Stimulated activated CD8-positive, alpha-beta memory T cell treated with anti-CD3 and anti-CD28 coated beads, Interleukin-7, amount 100 ng/mL, for 4 hours (primary cell): ENCODE results near the gene MRGPRE.
"Not testable (repeated sequence)": the region's sequence is repeated elsewhere in the genome, so short reads cannot be mapped to it uniquely, and the experiment has no call there.

ENCODE experiments used
- DNase-seq, 2 donors: peaks; one replicate each; pipeline ENCODE4 v3.0.0-alpha.2; 2020; ENCODE audit warnings: low read depth in 2 of 2

The MRGPRE gene

DNA sequence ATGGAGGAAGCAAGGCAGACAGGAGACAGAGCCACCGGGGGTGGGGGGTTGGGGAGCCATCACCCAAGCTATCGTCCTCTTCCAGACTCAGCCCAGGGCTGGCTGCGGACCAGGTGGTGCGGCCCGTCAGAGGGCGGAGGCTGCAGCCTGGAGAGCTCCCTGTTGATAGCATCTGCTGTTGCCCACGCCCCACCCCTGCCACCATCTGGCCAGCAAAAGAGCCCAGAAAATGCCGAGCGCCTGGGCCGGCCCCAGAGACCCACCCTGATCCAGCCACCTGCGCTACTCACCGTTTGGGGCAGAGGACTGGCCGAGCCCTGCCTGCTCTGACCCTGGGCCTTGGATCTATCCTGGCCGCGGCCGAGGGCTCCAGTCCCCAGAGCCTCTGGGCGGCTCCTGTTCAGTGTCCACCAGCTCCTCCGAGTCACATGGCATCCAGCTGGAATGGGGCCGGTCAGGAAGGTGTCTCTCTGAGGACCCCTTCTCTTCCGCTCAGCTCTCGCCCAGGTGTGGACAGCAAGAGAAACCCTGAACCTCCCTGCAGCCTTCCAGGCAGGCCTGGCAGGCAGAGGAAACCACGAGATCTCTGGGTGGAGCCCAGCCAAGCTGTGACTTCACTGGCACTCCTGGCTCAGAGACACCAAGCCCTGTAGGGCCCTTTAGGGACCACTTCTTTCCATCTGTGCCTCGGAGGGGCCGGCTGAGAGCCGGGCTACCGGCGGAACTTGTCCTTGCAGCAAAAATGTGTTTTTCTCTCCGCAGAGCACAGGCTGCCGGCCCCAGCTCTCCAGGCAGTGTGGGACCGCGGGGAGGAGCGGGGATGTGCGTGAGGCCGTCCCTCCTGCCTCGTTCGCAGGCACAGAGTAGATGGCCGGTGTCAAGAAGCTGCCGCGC, at the start of gene MRGPRE:
Gene MRGPRE (minus strand): TSS at position 567 of the 894 bp plus-strand sequence. CDS start 3,618 bp downstream, outside the sequence.
- no peak for DNase-seq

- DNase-seq: not testable (repeated sequence)
These were observed 48.9 kb upstream of the MRGPRE start for GRCh38 chr11:3281146-3281545.

DNA sequence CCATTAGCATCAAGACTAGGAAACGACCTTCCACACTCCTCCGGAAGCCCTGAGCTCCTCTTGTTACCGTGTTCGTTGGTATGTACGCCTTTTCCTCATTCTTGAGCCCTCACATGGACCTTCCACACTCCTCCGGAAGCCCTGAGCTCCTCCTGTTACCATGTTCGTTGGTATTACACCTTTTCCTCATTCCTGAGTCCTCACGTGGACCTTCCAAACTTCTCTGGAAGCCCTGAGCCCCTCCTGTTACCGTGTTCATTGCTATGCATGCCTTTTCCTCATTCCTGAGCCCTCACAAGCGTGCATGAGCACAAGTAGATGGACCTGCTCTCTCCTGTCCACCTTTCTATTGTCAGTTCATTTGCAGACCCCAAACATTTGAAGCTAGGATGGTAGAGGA, 48.4 kb upstream of the MRGPRE start:
- DNase-seq: not testable (repeated sequence)

DNA sequence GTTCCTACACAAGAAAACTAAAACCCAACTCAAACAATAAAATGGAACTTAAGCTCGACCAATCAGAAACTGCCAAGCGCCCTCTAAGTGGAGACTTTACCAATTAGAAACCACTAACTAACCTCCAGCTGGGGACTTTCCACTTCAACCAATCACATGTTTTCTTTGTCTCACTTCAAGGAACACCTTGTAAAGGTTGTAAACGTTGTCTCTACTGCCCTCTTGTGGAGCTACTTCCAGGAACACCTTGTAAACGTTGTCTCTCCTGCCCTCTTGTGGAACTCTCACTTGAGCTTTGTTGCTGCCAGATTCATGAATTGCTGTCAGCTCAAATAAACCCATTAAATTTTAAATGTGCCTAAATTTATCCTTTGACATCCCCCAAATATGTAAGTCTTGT, 46.7 kb upstream of the MRGPRE start:
- not testable (repeated sequence) for DNase-seq

DNA sequence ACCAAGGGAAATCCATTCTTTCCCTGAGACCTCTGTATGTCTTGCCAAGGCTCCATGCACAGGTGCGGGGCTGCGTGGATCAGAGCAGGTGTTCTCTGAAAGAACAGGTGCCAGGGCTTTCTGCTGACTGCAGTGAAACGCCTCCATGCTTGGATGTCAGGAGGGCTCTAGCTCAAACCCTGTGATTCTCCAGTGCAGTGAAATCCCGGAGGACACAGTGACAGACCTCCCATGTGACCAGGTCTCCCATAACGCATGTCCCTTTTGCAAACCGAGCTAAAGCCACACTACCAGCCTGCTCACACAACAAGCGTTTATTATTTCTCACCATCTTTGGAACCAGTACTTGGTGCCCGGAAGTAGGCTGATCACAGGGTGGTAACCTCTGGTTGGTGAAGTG, 41.4 kb upstream of the MRGPRE start:
- DNase-seq: not testable (repeated sequence)

DNA sequence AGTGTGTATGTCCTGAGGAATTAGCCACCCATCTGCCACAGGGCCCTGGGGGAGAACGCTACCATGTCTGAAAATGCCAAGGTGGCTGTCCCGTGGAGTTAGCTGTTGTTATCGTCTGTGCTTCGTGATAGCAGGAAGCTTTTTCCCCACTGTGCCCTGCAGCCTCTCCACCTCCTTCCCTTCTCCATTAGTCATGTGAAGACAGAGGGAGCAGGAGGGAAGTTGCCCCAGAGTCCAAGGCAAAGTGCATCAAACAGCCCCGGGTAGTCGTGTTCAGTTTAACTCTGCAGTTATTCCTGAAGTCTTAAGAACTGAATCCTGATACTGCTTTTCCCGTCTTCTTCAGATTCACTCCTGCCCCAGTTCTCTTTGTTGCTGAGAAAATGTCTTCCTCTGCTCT, 30.3 kb upstream of the MRGPRE start:
- not testable (repeated sequence) for DNase-seq

- DNase-seq: not testable (repeated sequence)
These were observed 29.6 kb upstream of the MRGPRE start for GRCh38 chr11:3261831-3262230.

DNA sequence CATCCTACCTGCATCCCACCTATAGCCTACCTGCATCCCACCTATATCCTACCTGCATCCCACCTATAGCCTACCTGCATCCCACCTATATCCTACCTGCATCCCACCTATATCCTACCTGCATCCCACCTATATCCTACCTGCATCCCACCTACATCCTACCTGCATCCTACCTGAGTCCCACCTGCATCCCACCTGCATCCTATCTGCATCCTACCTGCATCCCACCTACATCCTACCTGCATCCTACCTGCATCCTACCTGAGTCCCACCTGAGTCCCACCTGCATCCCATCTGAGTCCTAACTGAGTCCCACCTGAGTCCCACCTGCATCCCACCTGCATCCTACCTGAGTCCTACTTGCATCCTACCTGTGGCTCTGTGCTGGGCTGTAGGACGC, 25.3 kb upstream of the MRGPRE start:
- DNase-seq: not testable (repeated sequence)

GRCh38 chr11:3255241-3255640, 23.0 kb upstream of the MRGPRE start:
- not testable (repeated sequence) for DNase-seq

DNA sequence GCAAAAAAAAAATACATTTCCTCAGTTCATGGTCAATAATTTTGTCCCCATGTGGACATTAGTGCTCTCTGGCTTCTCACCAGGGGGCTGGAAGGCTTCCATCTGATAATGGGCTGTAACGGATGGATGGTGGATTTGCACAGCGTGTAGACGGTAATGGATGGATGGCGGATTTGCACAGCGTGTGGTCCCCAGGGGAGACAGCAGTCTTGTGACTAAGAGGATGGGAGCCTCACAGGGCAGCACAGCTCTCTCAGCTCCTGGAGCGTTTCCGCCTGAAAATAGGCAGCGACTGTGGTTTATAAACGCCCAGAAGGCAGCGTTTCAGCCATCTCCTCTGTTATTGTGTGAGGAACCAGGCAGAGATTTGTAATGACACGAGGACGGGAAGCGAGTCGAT, 22.6 kb upstream of the MRGPRE start:
- DNase-seq: not testable (repeated sequence)

DNA sequence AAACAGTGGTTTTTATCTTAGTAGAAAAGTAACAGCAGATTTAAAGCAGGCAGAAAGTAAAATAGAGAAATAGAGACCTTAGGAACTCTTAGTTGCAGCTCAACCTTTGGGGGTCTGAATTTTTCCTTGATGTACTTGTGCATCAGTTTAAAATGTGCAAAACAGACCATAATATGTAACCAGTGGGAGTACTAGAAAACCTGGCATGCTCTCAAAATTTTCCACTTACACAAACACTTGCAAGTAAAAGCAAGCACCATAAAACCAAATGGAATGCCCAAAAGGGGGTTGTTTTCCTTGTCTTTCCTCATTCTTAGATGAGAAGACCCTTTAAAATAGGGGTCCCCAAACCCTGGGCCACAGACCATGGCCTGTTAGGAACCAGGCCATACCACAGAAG, 12.9 kb upstream of the MRGPRE start:
- DNase-seq: no peak

DNA sequence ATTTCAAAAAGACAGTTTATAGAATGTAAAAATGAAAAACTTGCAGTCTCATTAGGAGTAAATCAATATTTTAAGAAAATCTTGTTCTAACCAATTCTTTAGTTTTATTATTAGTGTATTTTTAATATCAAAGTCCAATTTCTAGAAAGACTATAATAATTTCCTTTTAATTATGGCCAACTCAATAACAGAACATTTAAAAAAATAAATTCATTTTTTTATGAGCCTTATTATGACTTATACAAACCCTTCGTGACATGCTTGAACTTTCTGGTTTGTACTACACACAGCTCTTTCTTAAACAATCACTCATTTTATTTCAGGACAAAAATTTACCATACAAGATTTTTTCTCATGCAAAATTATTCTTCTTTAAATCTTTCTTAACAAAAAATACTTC, 11.7 kb upstream of the MRGPRE start:
- no peak for DNase-seq

DNA sequence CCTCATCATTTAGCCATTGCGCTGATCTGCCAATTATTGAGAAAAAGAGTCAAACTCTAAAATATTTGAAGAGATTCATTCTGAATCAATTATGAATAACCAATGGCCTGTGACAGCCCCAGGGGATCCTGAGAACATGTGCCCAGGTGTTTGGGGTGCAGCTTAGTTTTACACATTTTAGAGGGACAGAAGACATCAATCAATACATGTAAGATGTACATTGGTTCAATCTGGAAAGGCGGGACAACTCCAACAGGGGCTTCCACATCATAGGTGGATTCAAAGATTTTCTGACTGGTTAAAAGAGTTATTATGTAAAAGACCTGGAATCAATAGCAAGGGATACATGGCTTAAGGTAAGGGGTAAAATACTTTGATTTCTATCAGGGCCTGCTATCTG, 4.9 kb upstream of the MRGPRE start:
- DNase-seq: no peak

DNA sequence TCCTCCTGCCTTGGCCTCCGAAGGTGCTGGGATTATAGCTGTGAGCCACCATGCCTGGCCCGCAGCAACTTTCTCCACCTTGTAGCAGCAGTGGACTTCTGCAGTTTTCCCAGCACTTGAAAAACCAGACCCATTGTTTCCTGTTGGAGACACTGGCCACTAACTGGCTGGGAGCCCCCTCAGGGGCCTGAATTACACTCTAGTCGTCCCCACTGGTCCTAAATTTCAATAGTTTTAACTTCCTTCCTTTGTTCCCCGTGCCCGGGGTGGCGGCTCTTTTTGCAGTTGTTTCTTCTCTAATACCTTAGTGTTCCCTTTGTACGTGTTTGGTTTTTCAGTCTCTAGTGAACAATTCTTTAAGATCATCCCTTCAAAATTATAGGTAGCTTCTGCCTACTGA, 2.6 kb upstream of the MRGPRE start:
- DNase-seq: no peak

DNA sequence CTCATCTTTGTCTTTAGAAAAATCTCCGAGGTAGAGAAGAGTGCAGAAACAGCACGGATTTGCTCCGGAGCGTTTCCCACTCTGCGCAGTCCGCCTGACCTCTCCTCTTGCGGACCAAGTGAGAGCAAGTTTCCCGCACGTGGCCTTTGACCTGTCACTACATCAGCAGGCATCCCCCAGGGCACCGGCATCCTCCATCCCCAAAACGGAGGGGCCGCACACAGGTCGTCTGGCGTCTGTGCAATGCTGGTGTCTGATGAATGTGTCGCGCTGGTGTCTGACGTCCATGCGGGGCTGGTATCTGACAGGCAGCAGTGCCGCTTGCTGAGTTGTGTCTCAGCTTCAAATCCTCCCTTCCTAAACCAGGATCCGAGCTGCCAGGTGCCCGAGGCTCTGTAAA, 739 bp upstream of the MRGPRE start:
- DNase-seq: no peak

DNA sequence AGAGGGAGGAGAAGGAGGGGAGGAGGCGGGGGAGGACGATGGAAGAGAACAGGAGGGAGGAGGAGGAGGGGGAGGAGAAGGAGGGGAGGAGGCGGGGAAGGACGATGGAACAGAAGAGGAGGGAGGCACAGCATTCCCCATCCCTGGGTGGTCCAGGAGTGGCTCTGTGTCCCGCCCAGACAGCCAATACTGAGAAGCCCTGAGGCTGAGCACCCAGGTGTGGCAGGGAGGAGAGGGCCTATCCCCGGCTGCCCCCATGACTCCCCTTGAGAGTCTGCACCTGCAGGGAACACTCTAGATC, 717 bp downstream of the MRGPRE start:
- DNase-seq: no peak

- DNase-seq: no peak
These were observed 1.3 kb downstream of the MRGPRE start for GRCh38 chr11:3230636-3231549.

GRCh38 chr11:3229673-3230630, 2.3 kb downstream of the MRGPRE start:
- DNase-seq: no peak

DNA sequence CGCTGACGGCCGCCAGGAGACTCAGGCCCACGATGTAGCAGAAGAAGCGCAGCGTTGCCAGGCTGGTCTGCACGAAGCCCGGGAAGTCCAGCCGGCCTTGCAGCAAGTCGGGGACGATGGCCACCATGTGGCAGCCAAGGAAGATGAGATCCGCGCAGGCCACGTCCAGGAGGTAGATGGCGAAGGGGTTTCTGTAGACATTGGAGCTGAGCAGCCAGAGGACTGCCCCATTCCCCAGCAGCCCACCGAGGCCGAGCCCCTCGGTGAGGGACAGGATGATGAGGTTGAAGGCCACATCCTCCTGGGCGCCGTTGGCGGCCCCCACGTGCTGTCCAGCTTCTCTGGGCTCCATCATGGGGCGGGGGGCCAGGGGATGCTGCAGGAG, 3.8 kb downstream of the MRGPRE start:
- DNase-seq: no peak

DNA sequence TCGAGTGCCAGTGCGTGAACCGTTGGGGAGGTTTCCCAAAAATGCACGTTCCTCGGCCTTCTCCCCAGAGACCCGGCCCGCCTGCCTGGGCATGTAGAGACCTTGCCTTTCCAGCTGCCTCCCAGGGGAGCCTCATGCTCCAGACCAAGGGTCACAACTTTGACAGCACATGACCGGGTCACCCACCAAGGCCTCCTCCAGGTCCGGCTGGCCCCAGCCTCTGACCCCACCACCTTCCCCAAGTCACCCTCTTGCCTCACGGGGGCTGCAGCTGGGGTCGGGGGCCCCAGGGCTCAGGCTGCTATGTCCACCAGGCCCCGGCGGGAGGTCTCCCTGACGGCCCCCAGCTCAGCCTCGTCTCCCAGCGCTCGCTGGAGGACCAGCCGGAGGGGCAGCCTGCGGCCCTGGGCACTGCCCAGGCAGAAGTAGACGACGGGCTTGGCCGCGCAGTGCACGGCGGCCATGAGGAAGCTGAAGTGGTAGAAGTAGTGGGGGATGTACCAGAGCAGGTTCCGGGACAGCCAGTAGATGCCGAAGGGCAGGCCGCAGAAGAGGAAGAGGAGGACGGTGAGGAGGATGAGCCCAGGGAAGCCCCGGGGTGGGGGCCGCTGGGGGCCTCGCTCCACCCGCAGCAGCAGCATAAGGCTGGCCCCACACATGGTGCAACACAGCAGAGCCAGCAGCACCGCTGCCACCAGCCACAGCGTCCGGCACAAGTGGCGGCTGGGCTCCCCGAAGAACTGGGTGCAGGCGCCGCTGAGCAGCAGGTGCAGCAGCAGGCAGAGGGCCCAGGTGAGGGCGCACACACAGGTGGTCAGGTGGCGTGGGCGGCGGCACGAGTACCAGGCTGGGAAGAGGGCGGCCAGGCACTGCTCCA, 4.4 kb downstream of the MRGPRE start:
- no peak for DNase-seq
